HL-60 (cell line): ENCODE results near the gene SRGAP3.

ENCODE experiments used
- GABPA ChIP-seq: IDR thresholded peaks from 2 replicates; pipeline ENCODE4 v1.6.1; 2012; ENCODE audit warnings: low read depth
- POLR2AphosphoS5 ChIP-seq: IDR thresholded peaks from 2 replicates; pipeline ENCODE4 v1.6.1; 2012; ENCODE audit warnings: low read depth
- TF ChIP-seq, protein P1 (sequence below): IDR thresholded peaks from one replicate; pipeline ENCODE4 v1.5.1; 2011; ENCODE audit warnings: low read length, control low read depth, inconsistent platforms; ENCODE audit not compliant: insufficient read depth

DNA sequence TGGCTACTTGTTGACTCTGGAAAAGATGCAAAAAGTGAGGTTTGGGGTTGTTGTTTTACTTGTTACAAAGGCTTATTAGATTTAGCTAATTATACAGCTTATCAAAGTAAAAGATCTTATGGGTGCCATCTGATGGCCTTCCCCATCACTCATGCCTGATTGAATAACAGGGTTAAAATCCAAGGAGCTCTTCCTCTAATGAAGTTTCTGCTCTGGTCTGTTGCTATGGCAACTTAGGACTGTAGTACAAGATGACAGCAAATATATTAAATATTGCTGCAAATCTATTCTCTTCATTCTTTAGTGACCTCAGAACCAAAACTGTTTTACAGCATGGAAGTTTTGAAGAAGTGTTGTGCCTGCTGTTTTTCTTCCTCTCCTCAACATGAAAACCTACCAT is 45.6 kb upstream of the SRGAP3 start:
- TF ChIP-seq, protein P1, sequence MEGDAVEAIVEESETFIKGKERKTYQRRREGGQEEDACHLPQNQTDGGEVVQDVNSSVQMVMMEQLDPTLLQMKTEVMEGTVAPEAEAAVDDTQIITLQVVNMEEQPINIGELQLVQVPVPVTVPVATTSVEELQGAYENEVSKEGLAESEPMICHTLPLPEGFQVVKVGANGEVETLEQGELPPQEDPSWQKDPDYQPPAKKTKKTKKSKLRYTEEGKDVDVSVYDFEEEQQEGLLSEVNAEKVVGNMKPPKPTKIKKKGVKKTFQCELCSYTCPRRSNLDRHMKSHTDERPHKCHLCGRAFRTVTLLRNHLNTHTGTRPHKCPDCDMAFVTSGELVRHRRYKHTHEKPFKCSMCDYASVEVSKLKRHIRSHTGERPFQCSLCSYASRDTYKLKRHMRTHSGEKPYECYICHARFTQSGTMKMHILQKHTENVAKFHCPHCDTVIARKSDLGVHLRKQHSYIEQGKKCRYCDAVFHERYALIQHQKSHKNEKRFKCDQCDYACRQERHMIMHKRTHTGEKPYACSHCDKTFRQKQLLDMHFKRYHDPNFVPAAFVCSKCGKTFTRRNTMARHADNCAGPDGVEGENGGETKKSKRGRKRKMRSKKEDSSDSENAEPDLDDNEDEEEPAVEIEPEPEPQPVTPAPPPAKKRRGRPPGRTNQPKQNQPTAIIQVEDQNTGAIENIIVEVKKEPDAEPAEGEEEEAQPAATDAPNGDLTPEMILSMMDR = no peak
- no peak for TF ChIP-seq POLR2AphosphoS5
- TF ChIP-seq GABPA = no peak
